Hepatocyte (in vitro differentiated cells): ENCODE data around the gene KRT80. TPM values are rescaled to one million over a fixed set of nuclear protein-coding genes. Genes with fewer than 3 reads are reported as not detected.
A peak's percentile ranks its signal among the peaks of the same experiment; 100 is the strongest.

Source experiments
- DNase-seq: peaks from one replicate; pipeline ENCODE4 v3.0.0-alpha.2; 2016; ENCODE audit warnings: low spot score
- H2AFZ ChIP-seq: fragments of 200-600 bp; sonication (generic); 2 replicates; pipeline ENCODE4 v1.6.0; 2016; ENCODE audit warnings: antibody characterized with exemption, mild to moderate bottlenecking
- H3K27ac ChIP-seq: fragments of 200-600 bp; sonication (generic); 2 replicates; pipeline ENCODE4 v1.5.1; 2016; ENCODE audit warnings: mild to moderate bottlenecking
- H3K27me3 ChIP-seq: fragments of 200-600 bp; sonication (generic); 2 replicates; pipeline ENCODE4 v1.6.1; 2016
- H3K36me3 ChIP-seq: fragments of 200-600 bp; sonication (generic); replicated peaks from 2 replicates; pipeline ENCODE4 v1.5.1; 2016; ENCODE audit warnings: low read depth; ENCODE audit not compliant: insufficient read depth
- H3K4me1 ChIP-seq: fragments of 200-600 bp; sonication (generic); 2 replicates; pipeline ENCODE4 v1.5.1; 2016; ENCODE audit warnings: mild to moderate bottlenecking, moderate library complexity; ENCODE audit not compliant: insufficient read depth
- H3K4me2 ChIP-seq: fragments of 200-600 bp; sonication (generic); 2 replicates; pipeline ENCODE4 v1.6.0; 2016
- H3K4me3 ChIP-seq: fragments of 200-600 bp; sonication (generic); 2 replicates; pipeline ENCODE4 v1.5.1; 2016; ENCODE audit warnings: mild to moderate bottlenecking
- H3K79me2 ChIP-seq: fragments of 200-600 bp; sonication (generic); 2 replicates; pipeline ENCODE4 v1.6.0; 2017; ENCODE audit warnings: mild to moderate bottlenecking
- H3K9me2 ChIP-seq: fragments of 200-600 bp; sonication (generic); replicated peaks from 2 replicates; pipeline ENCODE4 v1.6.0; 2017; ENCODE audit warnings: mild to moderate bottlenecking; ENCODE audit not compliant: insufficient read depth
- H3K9me3 ChIP-seq: fragments of 200-600 bp; sonication (generic); 2 replicates; pipeline ENCODE4 v1.5.1; 2016; ENCODE audit warnings: low read depth, mild to moderate bottlenecking
- H4K20me1 ChIP-seq: fragments of 200-600 bp; sonication (generic); 2 replicates; pipeline ENCODE4 v1.6.0; 2016; ENCODE audit warnings: mild to moderate bottlenecking; ENCODE audit not compliant: insufficient read depth, poor library complexity, severe bottlenecking
- EZH2 ChIP-seq: fragments of 200-600 bp; sonication (generic); IDR thresholded peaks from 2 replicates; pipeline ENCODE4 v1.6.1; 2016; ENCODE audit warnings: antibody characterized with exemption, mild to moderate bottlenecking, borderline replicate concordance
- EZH2phosphoT487 ChIP-seq: fragments of 200-600 bp; sonication (generic); IDR thresholded peaks from one replicate; pipeline ENCODE4 v1.6.1; 2018; ENCODE audit warnings: antibody characterized with exemption, mild to moderate bottlenecking, low read depth, moderate library complexity; ENCODE audit not compliant: unreplicated experiment, severe bottlenecking
- WGBS: methylation state at CpG from one replicate; pipeline ENCODE4 v1.1.6; 2016; ENCODE audit warnings: low lambda C conversion rate; ENCODE audit errors: missing lambda C conversion rate; 5-methylcytosine and 5-hydroxymethylcytosine counted together
- polyA plus RNA-seq: library from polyadenylated mRNA; unstranded; fragments of >200 nt; fragmentation: Nextera tagmentation; extraction: Ambion mirVana; gene quantifications from 2 replicates; pipeline ENCODE4 v1.2.1, GENCODE V29; 2016
- total RNA-seq: library from RNA; depleted of rRNA; stranded (reverse); fragments of >200 nt; gene quantifications from 2 replicates; pipeline ENCODE4 v1.2.3, GENCODE V29; 2014
- TF ChIP-seq, protein P1 (sequence below): fragments of 200-600 bp; sonication (generic); IDR thresholded peaks from 2 replicates; pipeline ENCODE4 v1.5.1; 2016; ENCODE audit warnings: antibody characterized with exemption, mild to moderate bottlenecking; ENCODE audit not compliant: poor library complexity

The KRT80 gene
- total and polyA plus RNA-seq, 2 experiments from 2014 or later, result 0.77 to 1.2 TPM

DNA sequence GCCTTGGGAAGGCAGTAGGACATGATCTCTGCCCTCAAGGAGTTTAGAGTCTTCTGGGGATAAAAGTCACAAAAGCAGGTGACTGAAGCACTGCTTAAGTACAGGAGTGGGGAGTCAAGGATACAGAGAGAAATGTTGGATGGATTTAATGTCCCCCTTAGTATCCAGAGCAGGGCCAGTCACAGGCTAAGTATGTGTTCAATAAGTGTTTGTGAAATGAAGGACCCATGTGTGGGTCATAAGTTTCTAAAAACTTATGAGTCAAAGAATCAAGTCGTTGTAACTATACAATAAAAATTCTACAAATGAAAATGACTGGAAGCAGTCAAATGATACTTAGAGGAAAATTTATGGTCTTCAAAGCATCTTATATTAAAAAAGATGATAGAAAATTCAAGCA lies 25.1 kb downstream of the KRT80 start:
- H3K36me3 ChIP-seq, result no peaks in the 10 kb centered on the region
- no peak overlapping the region for H3K4me2 ChIP-seq
- no peak overlapping the region for H3K4me3 ChIP-seq
- H2AFZ ChIP-seq, result no peak overlapping the region
- WGBS, result 80% methylated on average over 1 of the region's 1 CpG
- no peak for DNase-seq
- H3K27me3 ChIP-seq, result no peaks in the 10 kb centered on the region
- no peaks in the 10 kb centered on the region for H3K79me2 ChIP-seq
- peak overlapping the region; percentile 82 for H3K27ac ChIP-seq
- H3K9me3 ChIP-seq, result no peaks in the 10 kb centered on the region
- no peaks in the 10 kb centered on the region for H4K20me1 ChIP-seq
- H3K4me1 ChIP-seq, result peaks cover 29% of the 10 kb centered on the region
- H3K9me2 ChIP-seq, result no peaks in the 10 kb centered on the region
- TF ChIP-seq EZH2phosphoT487 (no peak), EZH2 (no peak)
- TF ChIP-seq, protein P1, sequence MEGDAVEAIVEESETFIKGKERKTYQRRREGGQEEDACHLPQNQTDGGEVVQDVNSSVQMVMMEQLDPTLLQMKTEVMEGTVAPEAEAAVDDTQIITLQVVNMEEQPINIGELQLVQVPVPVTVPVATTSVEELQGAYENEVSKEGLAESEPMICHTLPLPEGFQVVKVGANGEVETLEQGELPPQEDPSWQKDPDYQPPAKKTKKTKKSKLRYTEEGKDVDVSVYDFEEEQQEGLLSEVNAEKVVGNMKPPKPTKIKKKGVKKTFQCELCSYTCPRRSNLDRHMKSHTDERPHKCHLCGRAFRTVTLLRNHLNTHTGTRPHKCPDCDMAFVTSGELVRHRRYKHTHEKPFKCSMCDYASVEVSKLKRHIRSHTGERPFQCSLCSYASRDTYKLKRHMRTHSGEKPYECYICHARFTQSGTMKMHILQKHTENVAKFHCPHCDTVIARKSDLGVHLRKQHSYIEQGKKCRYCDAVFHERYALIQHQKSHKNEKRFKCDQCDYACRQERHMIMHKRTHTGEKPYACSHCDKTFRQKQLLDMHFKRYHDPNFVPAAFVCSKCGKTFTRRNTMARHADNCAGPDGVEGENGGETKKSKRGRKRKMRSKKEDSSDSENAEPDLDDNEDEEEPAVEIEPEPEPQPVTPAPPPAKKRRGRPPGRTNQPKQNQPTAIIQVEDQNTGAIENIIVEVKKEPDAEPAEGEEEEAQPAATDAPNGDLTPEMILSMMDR, result no peak

GRCh38 chr12:52165096-52165855 lies 26.5 kb downstream of the KRT80 start:
- H3K27ac ChIP-seq, result no peak overlapping the region
- no peaks in the 10 kb centered on the region for H3K9me2 ChIP-seq
- no peak for DNase-seq
- no peaks in the 10 kb centered on the region for H3K79me2 ChIP-seq
- no peaks in the 10 kb centered on the region for H3K36me3 ChIP-seq
- no peaks in the 10 kb centered on the region for H4K20me1 ChIP-seq
- H2AFZ ChIP-seq, result no peak overlapping the region
- no peaks in the 10 kb centered on the region for H3K27me3 ChIP-seq
- 82% methylated on average over 13 of the region's 13 CpGs for WGBS
- TF ChIP-seq EZH2phosphoT487 (no peak), EZH2 (no peak)
- TF ChIP-seq, protein P1, result no peak
- no peaks in the 10 kb centered on the region for H3K9me3 ChIP-seq
- peaks cover 29% of the 10 kb centered on the region for H3K4me1 ChIP-seq
- no peak overlapping the region for H3K4me3 ChIP-seq
- H3K4me2 ChIP-seq, result no peak overlapping the region

GRCh38 chr12:52164624-52165023 lies 27.2 kb downstream of the KRT80 start:
- Histone ChIP-seq H3K9me2 (no peaks in the 10 kb centered on the region), H3K9me3 (no peaks in the 10 kb centered on the region), H3K79me2 (no peaks in the 10 kb centered on the region), H2AFZ (no peak overlapping the region), H3K4me2 (no peak overlapping the region), H3K27ac (no peak overlapping the region), H3K36me3 (no peaks in the 10 kb centered on the region), H4K20me1 (no peaks in the 10 kb centered on the region), H3K4me1 (peaks cover 29% of the 10 kb centered on the region), H3K27me3 (no peaks in the 10 kb centered on the region), H3K4me3 (no peak overlapping the region)
- DNase-seq, result no peak
- WGBS, result 58% methylated on average over 13 of the region's 13 CpGs
- TF ChIP-seq, protein P1, result no peak
- TF ChIP-seq EZH2phosphoT487, result no peak
- TF ChIP-seq EZH2, result no peak
